Keratinocyte (primary cell): ENCODE measurements around the gene LRP1B. TPM values are rescaled to one million over a fixed set of nuclear protein-coding genes. Genes with fewer than 3 reads are reported as not detected.

ENCODE experiments used
- DNase-seq: peaks from one replicate; pipeline ENCODE4 v3.0.0-alpha.2; 2011; ENCODE audit warnings: low read depth, missing footprints, low spot score
- FAIRE-seq: peaks from 2 replicates; lab custom pipeline; 2011; peaks lifted over from hg19 to GRCh38; lab: Jason Lieb, UNC
- H2AFZ ChIP-seq: 2 replicates; pipeline ENCODE4 v1.6.0; 2012; ENCODE audit warnings: low read length, control low read depth, inconsistent platforms; ENCODE audit not compliant: control insufficient read depth
- H3K27ac ChIP-seq: 2 replicates; pipeline ENCODE4 v1.5.1; 2011; ENCODE audit warnings: low read length; ENCODE audit not compliant: control insufficient read depth, insufficient read depth
- H3K27me3 ChIP-seq: 3 replicates; pipeline ENCODE4 v1.6.0; 2011; ENCODE audit warnings: low read length; ENCODE audit not compliant: control insufficient read depth, insufficient read depth; ENCODE audit errors: extremely low read depth
- H3K36me3 ChIP-seq, 2 experiments: 2 replicates in 1 of 2; 3 replicates in 1 of 2; pipeline ENCODE4 v1.5.1; 2011; ENCODE audit warnings: low read length in 2 of 2, mild to moderate bottlenecking in 1 of 2; ENCODE audit not compliant: control insufficient read depth in 2 of 2, insufficient read depth in 2 of 2; ENCODE audit errors: extremely low read depth in 1 of 2
- H3K4me1 ChIP-seq: 3 replicates; pipeline ENCODE4 v1.5.1; 2011; ENCODE audit warnings: low read length; ENCODE audit not compliant: control insufficient read depth, insufficient read depth; ENCODE audit errors: extremely low read depth
- H3K4me2 ChIP-seq: 3 replicates; pipeline ENCODE4 v1.6.0; 2011; ENCODE audit warnings: low read depth, low read length; ENCODE audit not compliant: control insufficient read depth, insufficient read depth; ENCODE audit errors: extremely low read depth
- H3K4me3 ChIP-seq, 3 experiments: fragments of 200-600 bp in 1 of 3; sonication (generic) in 1 of 3; 2 replicates in 2 of 3; 3 replicates in 1 of 3; pipeline ENCODE4 v1.5.1; 2011 to 2016; ENCODE audit warnings: low read length in 3 of 3, mild to moderate bottlenecking in 3 of 3, control low read depth in 2 of 3, inconsistent platforms in 1 of 3, low read depth in 1 of 3, mixed read lengths in 1 of 3, mixed run types in 1 of 3, moderate library complexity in 1 of 3; ENCODE audit not compliant: control insufficient read depth in 2 of 3, insufficient read depth in 2 of 3; ENCODE audit errors: extremely low read depth in 1 of 3
- H3K79me2 ChIP-seq: 2 replicates; pipeline ENCODE4 v1.6.0; 2012; ENCODE audit warnings: low read length; ENCODE audit not compliant: control insufficient read depth, insufficient read depth
- H3K9ac ChIP-seq: 3 replicates; pipeline ENCODE4 v1.6.0; 2011; ENCODE audit warnings: low read length; ENCODE audit not compliant: control insufficient read depth, insufficient read depth; ENCODE audit errors: extremely low read depth
- H3K9me1 ChIP-seq: 3 replicates; pipeline ENCODE4 v1.6.0; 2011; ENCODE audit warnings: low read length; ENCODE audit not compliant: control insufficient read depth, insufficient read depth; ENCODE audit errors: extremely low read depth
- H3K9me3 ChIP-seq: 2 replicates; pipeline ENCODE4 v1.5.1; 2012; ENCODE audit warnings: low read depth, low read length; ENCODE audit not compliant: control insufficient read depth
- H4K20me1 ChIP-seq: 3 replicates; pipeline ENCODE4 v1.6.0; 2011; ENCODE audit warnings: low read length; ENCODE audit not compliant: control insufficient read depth, insufficient read depth; ENCODE audit errors: extremely low read depth
- CTCF ChIP-seq, 3 experiments: IDR thresholded peaks in 1 of 3; conservative IDR thresholded peaks in 1 of 3; optimal IDR thresholded peaks in 1 of 3; 2 replicates in 2 of 3; 3 replicates in 1 of 3; pipeline versions ENCODE3 to v1.5.1; 2011; ENCODE audit warnings: low read length in 3 of 3, mild to moderate bottlenecking in 3 of 3, moderate library complexity in 2 of 3, control low read depth in 1 of 3, inconsistent platforms in 1 of 3; ENCODE audit not compliant: insufficient read depth in 2 of 3; ENCODE audit errors: extremely low read depth in 1 of 3
- EZH2 ChIP-seq: IDR thresholded peaks from one replicate; pipeline ENCODE4 v1.6.1; 2012; ENCODE audit warnings: inconsistent platforms, mild to moderate bottlenecking, low read length, moderate library complexity
- dilution Hi-C: fragments of 300-500 bp; cut with MboI; formaldehyde crosslinking; loops from one replicate; pipeline ENCODE4 v1.7.0; 2020; ENCODE audit warnings: low sequenced_read_pairs; ENCODE audit not compliant: extremely low pct_ligation_motif_present
- polyA plus RNA-seq, 5 experiments: library from polyadenylated mRNA; depleted of rRNA in 3 of 5; stranded (reverse) in 3 of 5; stranded (forward) in 1 of 5; unstranded in 1 of 5; fragments of >200 nt; gene quantifications; 1 replicate in 1 of 5; 2 replicates in 3 of 5; 3 replicates in 1 of 5; pipeline versions ENCODE4 v1.2.1 to v1.2.3, GENCODE V29; 2011 to 2012; ENCODE audit warnings: missing spikeins in 2 of 5, low read depth in 1 of 5, low replicate concordance in 1 of 5

The LRP1B gene
- polyA plus RNA-seq, 1 donor (not counting 4 experiments of a cell fraction or from before 2014, with no cell fraction given) = not detected

GRCh38 chr2:140597836-140598235, 1533.0 kb downstream of the LRP1B start:
- H3K27me3 ChIP-seq = no peaks in the 10 kb centered on the region
- no peak for FAIRE-seq
- H3K27ac ChIP-seq = no peak overlapping the region

GRCh38 chr2:140597205-140597604, 1533.6 kb downstream of the LRP1B start:
- dilution Hi-C loops = no loop called here
- Histone ChIP-seq H3K27me3 (no peaks in the 10 kb centered on the region), H3K27ac (no peak overlapping the region), H3K36me3 (no peaks in the 10 kb centered on the region), H3K9ac (no peak overlapping the region), H3K4me2 (no peak overlapping the region), H3K4me1 (no peaks in the 10 kb centered on the region), H4K20me1 (no peaks in the 10 kb centered on the region), H3K9me1 (no peaks in the 10 kb centered on the region), H3K4me3 (no peak overlapping the region), H3K9me3 (no peaks in the 10 kb centered on the region), H3K79me2 (no peaks in the 10 kb centered on the region), H2AFZ (no peak overlapping the region)
- no peak for DNase-seq
- no peak for FAIRE-seq
- TF ChIP-seq EZH2 (no peak), CTCF (optimal IDR thresholded peaks at IDR 0.05 in 1 of 3, IDR thresholded peaks at IDR 0.05 in 1 of 3, conservative IDR thresholded peaks at IDR 0.05 in 1 of 3; ENCODE audit: extremely low read depth in 1 of 3, insufficient read depth in 2 of 3, low read length in 3 of 3) (no peak)

More at GRCh38 chr2:140597836-140598235, 1533.0 kb downstream of the LRP1B start:
- H3K9me1 ChIP-seq = no peaks in the 10 kb centered on the region
- H3K9ac ChIP-seq = no peak overlapping the region
- H3K4me2 ChIP-seq = no peak overlapping the region
- dilution Hi-C loops = no loop called here
- TF ChIP-seq CTCF (optimal IDR thresholded peaks at IDR 0.05 in 1 of 3, IDR thresholded peaks at IDR 0.05 in 1 of 3, conservative IDR thresholded peaks at IDR 0.05 in 1 of 3; ENCODE audit: extremely low read depth in 1 of 3, insufficient read depth in 2 of 3, low read length in 3 of 3) (no peak), EZH2 (no peak)
- H3K4me3 ChIP-seq = no peak overlapping the region
- no peaks in the 10 kb centered on the region for H3K4me1 ChIP-seq
- no peaks in the 10 kb centered on the region for H3K79me2 ChIP-seq
- no peak overlapping the region for H2AFZ ChIP-seq
- no peak for DNase-seq
- H3K36me3 ChIP-seq = no peaks in the 10 kb centered on the region
- no peaks in the 10 kb centered on the region for H4K20me1 ChIP-seq
- H3K9me3 ChIP-seq = no peaks in the 10 kb centered on the region
